Measurements from ENCODE around the gene API5.

DNA sequence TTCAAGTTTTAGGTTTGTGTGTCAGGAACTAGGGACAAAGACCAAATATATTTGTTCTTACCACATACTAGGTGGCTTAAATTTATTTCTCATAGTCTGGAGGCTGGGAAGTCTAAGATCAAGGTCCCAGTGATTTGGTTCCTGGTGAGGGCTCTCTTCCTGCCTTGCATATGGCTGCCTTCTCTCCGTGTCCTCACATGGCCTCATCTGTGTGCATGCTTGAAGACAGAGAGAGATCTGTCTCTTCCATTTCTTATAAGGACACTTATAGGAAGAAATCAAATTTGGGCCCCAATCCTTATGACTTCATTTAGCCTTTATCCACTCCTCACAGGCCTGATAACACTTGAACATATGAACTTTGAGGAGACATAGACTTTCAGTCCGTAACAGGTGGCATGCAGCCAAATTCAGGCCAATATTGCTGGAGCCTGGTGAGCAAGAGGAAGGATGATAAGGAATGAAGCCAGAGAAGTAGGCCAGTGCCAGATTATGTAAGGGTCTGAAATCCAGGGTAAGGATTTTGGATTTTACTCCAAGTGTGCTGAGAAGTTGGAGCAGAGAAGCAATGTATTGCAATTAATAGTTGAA lies 82.1 kb downstream of the API5 start:
- TF ChIP-seq, protein P1, sequence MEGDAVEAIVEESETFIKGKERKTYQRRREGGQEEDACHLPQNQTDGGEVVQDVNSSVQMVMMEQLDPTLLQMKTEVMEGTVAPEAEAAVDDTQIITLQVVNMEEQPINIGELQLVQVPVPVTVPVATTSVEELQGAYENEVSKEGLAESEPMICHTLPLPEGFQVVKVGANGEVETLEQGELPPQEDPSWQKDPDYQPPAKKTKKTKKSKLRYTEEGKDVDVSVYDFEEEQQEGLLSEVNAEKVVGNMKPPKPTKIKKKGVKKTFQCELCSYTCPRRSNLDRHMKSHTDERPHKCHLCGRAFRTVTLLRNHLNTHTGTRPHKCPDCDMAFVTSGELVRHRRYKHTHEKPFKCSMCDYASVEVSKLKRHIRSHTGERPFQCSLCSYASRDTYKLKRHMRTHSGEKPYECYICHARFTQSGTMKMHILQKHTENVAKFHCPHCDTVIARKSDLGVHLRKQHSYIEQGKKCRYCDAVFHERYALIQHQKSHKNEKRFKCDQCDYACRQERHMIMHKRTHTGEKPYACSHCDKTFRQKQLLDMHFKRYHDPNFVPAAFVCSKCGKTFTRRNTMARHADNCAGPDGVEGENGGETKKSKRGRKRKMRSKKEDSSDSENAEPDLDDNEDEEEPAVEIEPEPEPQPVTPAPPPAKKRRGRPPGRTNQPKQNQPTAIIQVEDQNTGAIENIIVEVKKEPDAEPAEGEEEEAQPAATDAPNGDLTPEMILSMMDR (IDR thresholded peaks at IDR 0.05), result no peak
- no peak for TF ChIP-seq POLR2A (IDR thresholded peaks at IDR 0.05)
- no peak for TF ChIP-seq EP300 (IDR thresholded peaks at IDR 0.05)
- no peak for TF ChIP-seq POLR2AphosphoS5 (IDR thresholded peaks at IDR 0.05)
